ENCODE data around the gene KDM4B. TPM values are rescaled to one million over a fixed set of nuclear protein-coding genes. Genes with fewer than 3 reads are reported as not detected.

Gene KDM4B
- total and polyA plus RNA-seq, 9 of the 15 experiments (the other 6 are each of a cell fraction or from before 2014, with no cell fraction given) = 0.21 to 29.9 (median 7.3) TPM

DNA sequence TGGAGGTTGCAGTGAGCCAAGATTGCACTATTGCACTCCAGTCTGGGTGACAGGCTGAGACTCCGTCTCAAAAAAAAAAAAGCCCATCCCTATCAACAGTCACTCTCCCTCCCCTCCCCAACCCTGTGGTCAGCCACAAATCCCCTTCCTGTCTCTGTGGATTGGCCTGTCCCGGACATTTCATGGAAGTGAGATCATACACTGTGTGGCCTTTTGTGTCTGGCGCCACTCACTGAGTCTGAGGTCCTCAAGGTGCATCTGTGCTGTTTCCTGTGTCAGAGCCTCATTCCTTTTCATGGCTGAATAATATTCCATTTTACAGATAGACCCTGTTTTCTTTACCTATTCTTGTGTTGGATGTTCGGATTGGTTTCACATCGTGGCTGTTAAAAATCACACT lies 222.2 kb downstream of the KDM4B start (continued):
- TF ChIP-seq FOS (IDR thresholded peaks at IDR 0.05; ENCODE audit: extremely low read depth, insufficient read length) (no peak), PYGO2 (tag; IDR thresholded peaks at IDR 0.05) (no peak), ETS1 (conservative IDR thresholded peaks at IDR 0.05; ENCODE audit: control insufficient read depth, low read depth, low read length) (no peak), ATF7 (IDR thresholded peaks at IDR 0.05) (peak; percentile 53), ETV1 (tag; conservative IDR thresholded peaks at IDR 0.05; ENCODE audit: low read depth) (peak; percentile 57; the same call in 1 of the 2 replicates), XRCC3 (IDR thresholded peaks at IDR 0.05) (no peak), ARID2 (IDR thresholded peaks at IDR 0.05) (no peak), CTBP1 (IDR thresholded peaks at IDR 0.05; ENCODE audit: borderline replicate concordance) (0 out of 2 replicates have a peak, but pooled peaks have one; percentile 23), IRF2 (CRISPR knock-in tag; IDR thresholded peaks at IDR 0.05) (no peak), ZNF780A (CRISPR knock-in tag; IDR thresholded peaks at IDR 0.05) (no peak), PRDM10 (IDR thresholded peaks at IDR 0.05; ENCODE audit: partially characterized antibody) (peak; percentile 54)
- TF ChIP-seq, protein P1, sequence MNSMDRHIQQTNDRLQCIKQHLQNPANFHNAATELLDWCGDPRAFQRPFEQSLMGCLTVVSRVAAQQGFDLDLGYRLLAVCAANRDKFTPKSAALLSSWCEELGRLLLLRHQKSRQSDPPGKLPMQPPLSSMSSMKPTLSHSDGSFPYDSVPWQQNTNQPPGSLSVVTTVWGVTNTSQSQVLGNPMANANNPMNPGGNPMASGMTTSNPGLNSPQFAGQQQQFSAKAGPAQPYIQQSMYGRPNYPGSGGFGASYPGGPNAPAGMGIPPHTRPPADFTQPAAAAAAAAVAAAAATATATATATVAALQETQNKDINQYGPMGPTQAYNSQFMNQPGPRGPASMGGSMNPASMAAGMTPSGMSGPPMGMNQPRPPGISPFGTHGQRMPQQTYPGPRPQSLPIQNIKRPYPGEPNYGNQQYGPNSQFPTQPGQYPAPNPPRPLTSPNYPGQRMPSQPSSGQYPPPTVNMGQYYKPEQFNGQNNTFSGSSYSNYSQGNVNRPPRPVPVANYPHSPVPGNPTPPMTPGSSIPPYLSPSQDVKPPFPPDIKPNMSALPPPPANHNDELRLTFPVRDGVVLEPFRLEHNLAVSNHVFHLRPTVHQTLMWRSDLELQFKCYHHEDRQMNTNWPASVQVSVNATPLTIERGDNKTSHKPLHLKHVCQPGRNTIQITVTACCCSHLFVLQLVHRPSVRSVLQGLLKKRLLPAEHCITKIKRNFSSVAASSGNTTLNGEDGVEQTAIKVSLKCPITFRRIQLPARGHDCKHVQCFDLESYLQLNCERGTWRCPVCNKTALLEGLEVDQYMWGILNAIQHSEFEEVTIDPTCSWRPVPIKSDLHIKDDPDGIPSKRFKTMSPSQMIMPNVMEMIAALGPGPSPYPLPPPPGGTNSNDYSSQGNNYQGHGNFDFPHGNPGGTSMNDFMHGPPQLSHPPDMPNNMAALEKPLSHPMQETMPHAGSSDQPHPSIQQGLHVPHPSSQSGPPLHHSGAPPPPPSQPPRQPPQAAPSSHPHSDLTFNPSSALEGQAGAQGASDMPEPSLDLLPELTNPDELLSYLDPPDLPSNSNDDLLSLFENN (IDR thresholded peaks at IDR 0.05; ENCODE audit: low read depth in 2 of 2, low read length in 2 of 2) = no peak
- TF ChIP-seq, protein P2, sequence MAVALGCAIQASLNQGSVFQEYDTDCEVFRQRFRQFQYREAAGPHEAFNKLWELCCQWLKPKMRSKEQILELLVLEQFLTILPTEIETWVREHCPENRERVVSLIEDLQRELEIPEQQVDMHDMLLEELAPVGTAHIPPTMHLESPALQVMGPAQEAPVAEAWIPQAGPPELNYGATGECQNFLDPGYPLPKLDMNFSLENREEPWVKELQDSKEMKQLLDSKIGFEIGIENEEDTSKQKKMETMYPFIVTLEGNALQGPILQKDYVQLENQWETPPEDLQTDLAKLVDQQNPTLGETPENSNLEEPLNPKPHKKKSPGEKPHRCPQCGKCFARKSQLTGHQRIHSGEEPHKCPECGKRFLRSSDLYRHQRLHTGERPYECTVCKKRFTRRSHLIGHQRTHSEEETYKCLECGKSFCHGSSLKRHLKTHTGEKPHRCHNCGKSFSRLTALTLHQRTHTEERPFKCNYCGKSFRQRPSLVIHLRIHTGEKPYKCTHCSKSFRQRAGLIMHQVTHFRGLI (CRISPR knock-in tag; IDR thresholded peaks at IDR 0.05) = no peak
- TF ChIP-seq, protein P3, sequence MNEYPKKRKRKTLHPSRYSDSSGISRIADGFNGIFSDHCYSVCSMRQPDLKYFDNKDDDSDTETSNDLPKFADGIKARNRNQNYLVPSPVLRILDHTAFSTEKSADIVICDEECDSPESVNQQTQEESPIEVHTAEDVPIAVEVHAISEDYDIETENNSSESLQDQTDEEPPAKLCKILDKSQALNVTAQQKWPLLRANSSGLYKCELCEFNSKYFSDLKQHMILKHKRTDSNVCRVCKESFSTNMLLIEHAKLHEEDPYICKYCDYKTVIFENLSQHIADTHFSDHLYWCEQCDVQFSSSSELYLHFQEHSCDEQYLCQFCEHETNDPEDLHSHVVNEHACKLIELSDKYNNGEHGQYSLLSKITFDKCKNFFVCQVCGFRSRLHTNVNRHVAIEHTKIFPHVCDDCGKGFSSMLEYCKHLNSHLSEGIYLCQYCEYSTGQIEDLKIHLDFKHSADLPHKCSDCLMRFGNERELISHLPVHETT (CRISPR knock-in tag; conservative IDR thresholded peaks at IDR 0.05 in 1 of 2, IDR thresholded peaks at IDR 0.05 in 1 of 2) = no peak
- TF ChIP-seq, protein P4, sequence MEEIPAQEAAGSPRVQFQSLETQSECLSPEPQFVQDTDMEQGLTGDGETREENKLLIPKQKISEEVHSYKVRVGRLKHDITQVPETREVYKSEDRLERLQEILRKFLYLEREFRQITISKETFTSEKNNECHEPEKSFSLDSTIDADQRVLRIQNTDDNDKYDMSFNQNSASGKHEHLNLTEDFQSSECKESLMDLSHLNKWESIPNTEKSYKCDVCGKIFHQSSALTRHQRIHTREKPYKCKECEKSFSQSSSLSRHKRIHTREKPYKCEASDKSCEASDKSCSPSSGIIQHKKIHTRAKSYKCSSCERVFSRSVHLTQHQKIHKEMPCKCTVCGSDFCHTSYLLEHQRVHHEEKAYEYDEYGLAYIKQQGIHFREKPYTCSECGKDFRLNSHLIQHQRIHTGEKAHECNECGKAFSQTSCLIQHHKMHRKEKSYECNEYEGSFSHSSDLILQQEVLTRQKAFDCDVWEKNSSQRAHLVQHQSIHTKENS (CRISPR knock-in tag; IDR thresholded peaks at IDR 0.05) = no peak
